Neural cell (in vitro differentiated cells): Measurements from ENCODE around the gene MRPL1.

ENCODE experiments used
- EZH2 ChIP-seq: fragments of 200-600, 300-800 bp; shearing (Covaris generic), sonication (generic); IDR thresholded peaks from 2 replicates; pipeline ENCODE4 v1.6.1; 2014; ENCODE audit warnings: antibody characterized with exemption, low read length, borderline replicate concordance, mild to moderate bottlenecking; ENCODE audit not compliant: insufficient read depth, poor library complexity, severe bottlenecking
- RAD21 ChIP-seq: fragments of 450-650 bp; conservative IDR thresholded peaks from 2 replicates; pipeline ENCODE4 v1.6.1; 2014; ENCODE audit warnings: antibody characterized with exemption, mild to moderate bottlenecking, moderate library complexity
- SMC3 ChIP-seq: fragments of 450-650 bp; conservative IDR thresholded peaks from 2 replicates; pipeline ENCODE4 v1.6.1; 2014; ENCODE audit warnings: antibody characterized with exemption, mild to moderate bottlenecking, moderate library complexity; ENCODE audit not compliant: poor library complexity
- TF ChIP-seq, protein P1 (sequence below): fragments of 450-650 bp; IDR thresholded peaks from 2 replicates; pipeline ENCODE4 v1.5.1; 2014; ENCODE audit warnings: antibody characterized with exemption, mild to moderate bottlenecking, moderate library complexity; ENCODE audit not compliant: poor library complexity, severe bottlenecking

DNA sequence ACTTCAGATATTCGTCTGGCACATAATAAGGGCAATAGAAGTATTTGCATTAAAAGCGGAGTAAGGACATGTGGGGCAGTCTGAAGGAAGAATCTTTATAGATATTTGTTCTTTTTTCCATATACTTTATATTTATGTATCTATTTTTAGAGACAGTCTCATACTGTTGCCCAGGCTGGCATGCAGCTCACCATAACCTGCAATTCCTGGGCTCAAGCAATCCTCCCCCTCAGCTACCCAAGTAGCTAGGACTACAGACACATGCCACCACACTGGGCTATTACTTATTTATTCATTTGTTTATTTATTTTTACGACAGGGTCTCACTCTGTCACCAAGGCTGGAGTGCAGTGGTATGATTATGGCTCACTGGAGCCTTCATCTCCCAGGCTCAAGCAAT is 16.7 kb upstream of the MRPL1 start:
- TF ChIP-seq RAD21: no peak
- TF ChIP-seq EZH2: no peak
- no peak for TF ChIP-seq SMC3
- TF ChIP-seq, protein P1, sequence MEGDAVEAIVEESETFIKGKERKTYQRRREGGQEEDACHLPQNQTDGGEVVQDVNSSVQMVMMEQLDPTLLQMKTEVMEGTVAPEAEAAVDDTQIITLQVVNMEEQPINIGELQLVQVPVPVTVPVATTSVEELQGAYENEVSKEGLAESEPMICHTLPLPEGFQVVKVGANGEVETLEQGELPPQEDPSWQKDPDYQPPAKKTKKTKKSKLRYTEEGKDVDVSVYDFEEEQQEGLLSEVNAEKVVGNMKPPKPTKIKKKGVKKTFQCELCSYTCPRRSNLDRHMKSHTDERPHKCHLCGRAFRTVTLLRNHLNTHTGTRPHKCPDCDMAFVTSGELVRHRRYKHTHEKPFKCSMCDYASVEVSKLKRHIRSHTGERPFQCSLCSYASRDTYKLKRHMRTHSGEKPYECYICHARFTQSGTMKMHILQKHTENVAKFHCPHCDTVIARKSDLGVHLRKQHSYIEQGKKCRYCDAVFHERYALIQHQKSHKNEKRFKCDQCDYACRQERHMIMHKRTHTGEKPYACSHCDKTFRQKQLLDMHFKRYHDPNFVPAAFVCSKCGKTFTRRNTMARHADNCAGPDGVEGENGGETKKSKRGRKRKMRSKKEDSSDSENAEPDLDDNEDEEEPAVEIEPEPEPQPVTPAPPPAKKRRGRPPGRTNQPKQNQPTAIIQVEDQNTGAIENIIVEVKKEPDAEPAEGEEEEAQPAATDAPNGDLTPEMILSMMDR: no peak
